GM12864 (cell line): ENCODE results near the gene DRAP1.

Source experiments
- DNase-seq: peaks from one replicate; pipeline ENCODE4 v3.0.0-alpha.2; 2011; ENCODE audit warnings: low read depth
- H3K4me3 ChIP-seq: 2 replicates; pipeline ENCODE4 v1.5.1; 2011; ENCODE audit warnings: mild to moderate bottlenecking, low read depth, low read length, control low read depth
- TF ChIP-seq, protein P1 (sequence below): IDR thresholded peaks from 2 replicates; pipeline ENCODE4 v1.5.1; 2011; ENCODE audit warnings: low read depth, mild to moderate bottlenecking, moderate library complexity, low read length, control low read depth, inconsistent platforms; ENCODE audit errors: missing control alignments

The DRAP1 gene

DNA sequence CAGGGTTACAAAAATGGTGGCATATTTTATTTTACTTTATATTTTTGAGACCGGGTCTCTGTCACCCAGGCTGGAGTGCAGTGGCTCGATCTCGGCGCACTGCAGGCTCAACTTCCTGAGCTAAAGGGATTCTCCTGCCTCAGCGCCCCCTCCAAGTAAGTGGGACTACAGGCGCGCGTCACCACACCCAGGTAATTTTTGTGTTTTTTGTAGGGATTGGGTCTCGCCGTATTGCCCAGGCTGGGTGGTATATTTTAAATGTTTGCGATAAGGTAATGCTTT lies 18.4 kb upstream of the DRAP1 start:
- TF ChIP-seq, protein P1, sequence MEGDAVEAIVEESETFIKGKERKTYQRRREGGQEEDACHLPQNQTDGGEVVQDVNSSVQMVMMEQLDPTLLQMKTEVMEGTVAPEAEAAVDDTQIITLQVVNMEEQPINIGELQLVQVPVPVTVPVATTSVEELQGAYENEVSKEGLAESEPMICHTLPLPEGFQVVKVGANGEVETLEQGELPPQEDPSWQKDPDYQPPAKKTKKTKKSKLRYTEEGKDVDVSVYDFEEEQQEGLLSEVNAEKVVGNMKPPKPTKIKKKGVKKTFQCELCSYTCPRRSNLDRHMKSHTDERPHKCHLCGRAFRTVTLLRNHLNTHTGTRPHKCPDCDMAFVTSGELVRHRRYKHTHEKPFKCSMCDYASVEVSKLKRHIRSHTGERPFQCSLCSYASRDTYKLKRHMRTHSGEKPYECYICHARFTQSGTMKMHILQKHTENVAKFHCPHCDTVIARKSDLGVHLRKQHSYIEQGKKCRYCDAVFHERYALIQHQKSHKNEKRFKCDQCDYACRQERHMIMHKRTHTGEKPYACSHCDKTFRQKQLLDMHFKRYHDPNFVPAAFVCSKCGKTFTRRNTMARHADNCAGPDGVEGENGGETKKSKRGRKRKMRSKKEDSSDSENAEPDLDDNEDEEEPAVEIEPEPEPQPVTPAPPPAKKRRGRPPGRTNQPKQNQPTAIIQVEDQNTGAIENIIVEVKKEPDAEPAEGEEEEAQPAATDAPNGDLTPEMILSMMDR: no peak
- no peak for DNase-seq
- no peak overlapping the region; the same call in 1 of the 2 replicates for H3K4me3 ChIP-seq

DNA sequence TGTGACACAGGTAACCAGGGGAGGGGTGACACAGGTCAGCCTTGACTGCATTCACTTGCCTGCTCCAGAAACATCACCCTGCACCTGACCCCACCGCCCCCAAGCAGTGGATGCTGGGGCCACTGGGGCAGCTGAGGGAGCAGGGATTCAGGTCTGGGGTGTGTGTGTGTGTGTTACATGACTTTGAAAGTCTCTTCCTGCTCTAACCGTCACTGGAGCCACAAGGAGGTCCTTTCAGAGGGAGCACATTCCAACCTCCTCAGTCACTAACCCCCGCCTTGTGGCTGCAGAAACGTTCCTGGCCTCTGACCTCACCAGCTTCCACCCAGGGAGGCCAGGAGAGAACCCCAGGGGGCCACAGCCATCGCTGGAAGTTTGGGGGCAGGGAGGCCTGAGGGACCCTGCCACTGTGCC lies 16.2 kb upstream of the DRAP1 start:
- no peak for DNase-seq
- TF ChIP-seq, protein P1: no peak
- no peak overlapping the region for H3K4me3 ChIP-seq

DNA sequence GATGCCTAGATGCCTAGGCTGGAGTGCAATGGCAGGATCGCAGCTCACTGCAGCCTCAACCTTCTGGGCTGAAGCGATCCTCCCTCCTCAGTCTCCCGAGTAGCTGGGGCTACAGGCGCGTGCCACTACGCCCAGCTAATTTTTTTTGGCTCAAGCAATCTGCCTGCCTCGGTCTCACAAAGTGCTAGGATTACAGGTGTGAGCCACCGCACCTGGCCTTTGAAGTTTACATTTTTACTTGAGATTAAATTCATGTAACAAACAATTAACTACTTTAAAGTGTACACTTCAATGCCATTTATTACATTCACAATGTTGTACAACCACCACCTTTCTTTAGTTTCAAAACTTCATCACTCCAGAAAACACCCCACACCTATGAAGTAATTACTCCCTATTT lies 15.5 kb upstream of the DRAP1 start:
- DNase-seq: no peak
- TF ChIP-seq, protein P1: no peak
- no peak overlapping the region for H3K4me3 ChIP-seq

DNA sequence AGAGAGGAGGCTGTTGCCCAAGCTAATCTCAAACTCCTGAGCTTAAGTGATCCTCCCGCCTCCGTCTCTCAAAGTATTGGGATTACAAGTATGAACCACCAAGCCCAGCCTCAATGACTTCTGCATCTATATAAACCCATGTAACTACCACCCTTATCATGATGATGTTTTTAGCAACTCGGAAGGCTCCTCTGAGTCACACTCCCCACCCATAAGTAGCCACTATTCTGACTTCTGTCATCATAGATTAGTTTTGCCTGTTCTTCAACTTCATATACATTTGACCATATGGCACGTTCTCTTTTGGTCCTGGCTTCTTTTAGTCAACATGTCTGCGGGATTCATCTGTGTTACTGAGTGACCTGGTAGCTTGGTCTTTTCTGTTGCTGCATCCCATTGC lies 12.6 kb upstream of the DRAP1 start:
- H3K4me3 ChIP-seq: no peak overlapping the region
- TF ChIP-seq, protein P1: no peak
- DNase-seq: no peak

DNA sequence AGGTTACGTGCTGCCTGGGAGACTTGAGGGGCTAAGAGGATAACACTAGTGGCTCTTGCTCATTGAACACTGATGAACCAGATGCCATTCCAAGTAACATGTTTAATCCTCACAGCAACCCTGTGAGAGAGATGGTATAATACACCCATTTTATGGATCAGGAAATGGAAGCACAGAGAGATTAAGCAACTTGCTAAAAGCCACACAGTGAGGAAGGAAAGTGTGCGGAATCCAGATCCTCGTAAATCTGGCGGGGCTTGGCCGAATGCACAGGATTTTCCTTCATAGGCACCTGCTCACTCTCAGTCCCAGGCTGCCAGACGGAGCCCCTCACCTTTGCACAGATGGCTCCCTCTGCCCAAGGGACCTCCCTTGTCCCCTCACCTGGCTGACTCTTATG lies 11.3 kb upstream of the DRAP1 start:
- TF ChIP-seq, protein P1: no peak
- no peak for DNase-seq
- H3K4me3 ChIP-seq: no peak overlapping the region

DNA sequence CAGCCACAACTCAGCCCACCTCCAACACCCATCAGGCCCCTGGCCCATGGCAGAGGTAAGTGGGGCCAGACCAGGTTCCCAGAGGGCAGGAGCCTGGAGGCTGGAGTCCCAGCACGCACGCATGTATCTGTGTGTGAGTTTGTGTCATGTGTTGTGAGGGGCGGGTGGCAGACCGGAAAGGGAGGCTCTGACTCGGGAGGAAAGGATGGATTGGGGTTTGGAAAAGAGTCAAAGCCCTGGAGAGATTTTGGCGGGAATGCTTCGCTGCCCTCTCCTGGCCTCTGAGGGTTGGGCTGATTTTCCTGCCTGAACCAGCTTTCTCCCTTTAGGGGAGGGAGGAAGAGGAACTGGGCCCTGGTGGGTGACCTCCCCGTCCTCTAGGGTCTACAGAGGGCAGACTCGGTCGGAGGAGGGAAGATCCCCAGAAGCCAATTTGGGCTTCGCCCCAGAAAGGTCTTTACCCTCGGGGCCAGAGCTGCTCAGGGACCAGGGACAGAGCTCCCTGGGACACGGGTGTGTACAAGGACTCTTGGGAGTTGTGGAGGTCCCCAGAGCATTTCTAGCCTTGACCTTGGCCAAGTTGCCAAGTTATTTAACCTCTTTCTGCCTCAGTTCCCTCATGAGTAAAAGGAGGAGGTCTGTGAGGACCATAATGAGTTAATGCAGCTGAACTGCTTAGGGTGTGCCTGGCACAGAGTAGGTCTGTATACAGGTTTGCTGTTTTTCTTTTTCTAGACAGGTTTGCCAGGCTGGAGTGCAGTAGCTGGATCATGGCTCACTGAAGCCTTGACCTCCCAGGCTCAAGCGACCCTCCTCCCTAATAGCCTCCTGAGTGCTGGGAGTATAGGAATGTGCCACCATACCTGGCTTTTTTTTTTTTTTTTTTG lies 7.3 kb upstream of the DRAP1 start:
- H3K4me3 ChIP-seq: no peak overlapping the region
- TF ChIP-seq, protein P1: peak; percentile 5
- no peak for DNase-seq

DNA sequence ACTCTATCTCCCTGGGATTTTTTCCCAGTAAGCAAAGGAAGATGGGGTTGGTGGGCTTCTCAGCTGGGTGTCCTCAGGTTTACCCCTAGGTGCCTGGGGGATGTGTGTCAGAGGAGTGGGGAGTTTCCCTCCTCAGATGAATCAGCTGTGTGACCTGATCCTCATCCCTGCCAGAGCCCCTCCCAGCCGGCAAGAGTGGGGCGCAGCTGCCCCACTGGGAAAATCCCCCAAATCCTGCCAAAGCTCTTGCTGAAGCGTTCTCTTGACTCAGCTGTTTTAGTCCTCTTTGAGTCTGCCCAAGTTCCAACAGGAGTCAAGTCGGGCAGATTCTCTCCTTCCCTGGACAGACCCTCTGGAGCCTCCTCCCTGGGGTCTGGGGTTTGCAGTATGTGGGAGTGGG lies 6.4 kb upstream of the DRAP1 start:
- H3K4me3 ChIP-seq: no peak overlapping the region
- no peak for DNase-seq
- TF ChIP-seq, protein P1: no peak
